ENCODE results near the gene ANXA6. TPM values are rescaled to one million over a fixed set of nuclear protein-coding genes. Genes with fewer than 3 reads are reported as not detected.

The ANXA6 gene
- total and polyA plus RNA-seq, 2 donors (not counting 1 experiment from before 2014, with no cell fraction given) = 136 to 300 TPM

DNA sequence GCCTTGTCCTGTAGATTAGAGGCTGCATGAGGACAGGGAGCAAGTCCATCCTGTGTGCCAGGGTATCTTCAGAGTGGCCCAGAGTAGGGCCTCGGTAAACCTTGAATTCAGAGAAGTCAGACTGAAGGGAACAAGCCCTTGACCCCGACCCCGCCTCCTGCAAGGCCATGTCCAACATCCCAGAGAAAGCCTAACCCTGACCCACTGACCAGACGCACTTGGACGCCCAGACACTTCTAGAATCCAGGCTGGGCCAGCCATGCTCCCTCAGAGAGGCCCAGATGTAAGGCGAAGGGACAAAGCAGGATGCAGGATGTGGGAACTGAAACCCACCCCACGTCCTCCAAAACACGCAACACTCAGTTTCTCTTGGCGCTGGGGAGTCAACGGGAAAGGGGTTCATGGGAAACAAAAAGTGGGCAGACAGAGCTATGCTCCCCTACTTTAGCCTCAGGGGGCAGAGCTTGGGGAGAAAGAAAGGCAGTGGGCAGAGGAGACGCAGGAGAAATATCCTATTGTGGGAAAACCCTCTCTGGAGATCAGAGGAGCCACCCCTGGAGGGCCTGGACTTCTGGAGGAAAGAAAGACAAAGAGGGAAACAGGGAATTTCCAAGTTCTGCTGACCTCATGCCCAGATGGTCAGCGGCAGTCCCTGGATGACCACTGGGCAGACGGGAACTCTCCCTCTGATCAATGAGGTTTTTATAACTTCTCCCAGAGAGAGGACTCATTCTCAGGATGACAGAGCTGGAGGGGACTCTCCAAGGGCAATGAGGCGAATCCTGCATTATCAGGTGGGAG, 89.7 kb downstream of the ANXA6 start:
- H3K9me3 Mint-ChIP-seq (ENCODE audit: insufficient read depth) = no peaks in the 10 kb centered on the region
- H3K4me3 ChIP-seq (ENCODE audit: control extremely low read depth in 1 of 5, extremely low read depth in 1 of 5, insufficient read depth in 1 of 5, low read depth in 2 of 5, low read length in 4 of 5) = no peak overlapping the region
- H3K4me1 Mint-ChIP-seq = peaks cover 76% of the 10 kb centered on the region
- 81% methylated on average over 8 of the region's 14 CpGs for WGBS (ENCODE audit: insufficient coverage)
- no peaks in the 10 kb centered on the region for H3K27me3 ChIP-seq (replicated peaks in 1 of 4; ENCODE audit: control extremely low read depth in 1 of 4, control insufficient read depth in 3 of 4, insufficient read depth in 4 of 4, low read length in 3 of 4)
- H3K4me1 ChIP-seq (ENCODE audit: control insufficient read depth in 2 of 2, insufficient read depth in 2 of 2, low read length in 2 of 2) = peaks cover 36 to 55% of the 10 kb centered on the region in 2 donors
- H3K4me3 Mint-ChIP-seq = peak overlapping the region; percentile 59
- H3K27ac ChIP-seq (ENCODE audit: low read length in 2 of 2) = peak overlapping the region in 1 of 2 donors; percentile 62
- H3K9me3 ChIP-seq (ENCODE audit: control extremely low read depth in 1 of 3, control insufficient read depth in 2 of 3, insufficient read depth in 1 of 3, low read length in 2 of 3) = no peaks in the 10 kb centered on the region
- H2AFZ ChIP-seq (ENCODE audit: insufficient read depth, low read depth, low read length, poor library complexity, severe bottlenecking) = no peak overlapping the region
- TF ChIP-seq EZH2 (IDR thresholded peaks at IDR 0.05; ENCODE audit: borderline replicate concordance, insufficient read depth, low read depth, low read length, poor library complexity, severe bottlenecking) = no peak
- TF ChIP-seq, protein P1, sequence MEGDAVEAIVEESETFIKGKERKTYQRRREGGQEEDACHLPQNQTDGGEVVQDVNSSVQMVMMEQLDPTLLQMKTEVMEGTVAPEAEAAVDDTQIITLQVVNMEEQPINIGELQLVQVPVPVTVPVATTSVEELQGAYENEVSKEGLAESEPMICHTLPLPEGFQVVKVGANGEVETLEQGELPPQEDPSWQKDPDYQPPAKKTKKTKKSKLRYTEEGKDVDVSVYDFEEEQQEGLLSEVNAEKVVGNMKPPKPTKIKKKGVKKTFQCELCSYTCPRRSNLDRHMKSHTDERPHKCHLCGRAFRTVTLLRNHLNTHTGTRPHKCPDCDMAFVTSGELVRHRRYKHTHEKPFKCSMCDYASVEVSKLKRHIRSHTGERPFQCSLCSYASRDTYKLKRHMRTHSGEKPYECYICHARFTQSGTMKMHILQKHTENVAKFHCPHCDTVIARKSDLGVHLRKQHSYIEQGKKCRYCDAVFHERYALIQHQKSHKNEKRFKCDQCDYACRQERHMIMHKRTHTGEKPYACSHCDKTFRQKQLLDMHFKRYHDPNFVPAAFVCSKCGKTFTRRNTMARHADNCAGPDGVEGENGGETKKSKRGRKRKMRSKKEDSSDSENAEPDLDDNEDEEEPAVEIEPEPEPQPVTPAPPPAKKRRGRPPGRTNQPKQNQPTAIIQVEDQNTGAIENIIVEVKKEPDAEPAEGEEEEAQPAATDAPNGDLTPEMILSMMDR (IDR thresholded peaks at IDR 0.05) = no peak
- H3K27me3 Mint-ChIP-seq = no peaks in the 10 kb centered on the region
- CTCF ChIA-PET = interaction anchor here (0.9 to 3.8 kb wide), 7 partner anchors 9 to 97 kb away, joined by 3 to 17 read pairs (median 6); no protein-coding TSS in a partner anchor
- ATAC-seq (ENCODE audit: low read depth) = no peak
- H3K4me2 ChIP-seq (replicated peaks; ENCODE audit: low read depth, low read length, poor library complexity, severe bottlenecking) = peak overlapping the region; percentile 54
- POLR2A ChIA-PET = interaction anchor here (0.9 to 1.6 kb wide), 2 partner anchors 13 to 185 kb away, joined by 5 to 7 read pairs; partner anchors contain the start of genes GM2A and TNIP1
- intact Hi-C loops (cut with micrococcal nuclease) = loop anchor here (1.0 kb wide), 1 partner anchor 8 kb away; no protein-coding TSS in a partner anchor
- H4K20me1 ChIP-seq (ENCODE audit: control insufficient read depth, insufficient read depth, low read length, poor library complexity, severe bottlenecking) = peaks cover 100% of the 10 kb centered on the region
- H3K27ac Mint-ChIP-seq = peak overlapping the region; percentile 88
- DNase-seq = no peak
- peaks cover 0 to 65% of the 10 kb centered on the region in 2 experiments for H3K36me3 ChIP-seq (replicated peaks in 1 of 2; ENCODE audit: control extremely low read depth in 1 of 2, control insufficient read depth in 1 of 2, extremely low read depth in 1 of 2, insufficient read depth in 2 of 2, low read length in 1 of 2)
- peaks cover 100% of the 10 kb centered on the region for H3K79me2 ChIP-seq (ENCODE audit: control insufficient read depth, insufficient read depth, low read length)
- H3K9ac ChIP-seq (ENCODE audit: low read length) = no peak overlapping the region

DNA sequence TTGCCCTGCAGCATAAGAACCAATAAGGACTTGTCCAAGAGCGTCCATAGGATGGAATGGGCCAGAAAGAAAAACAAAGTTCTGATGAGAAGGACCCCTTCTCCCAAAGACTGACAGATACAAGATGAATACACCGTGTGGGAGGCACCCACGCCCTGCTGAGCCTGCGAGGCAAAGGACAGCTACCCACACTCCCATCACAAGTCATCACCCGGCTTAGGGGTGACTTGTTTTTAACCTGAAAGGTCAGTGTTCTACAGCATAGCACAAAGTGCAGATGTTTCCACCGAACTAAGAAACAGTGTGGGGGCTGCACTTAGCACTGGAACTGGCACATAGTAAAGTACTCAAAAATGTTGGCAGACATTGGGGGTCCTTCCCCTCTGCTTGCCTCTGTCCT, 90.7 kb downstream of the ANXA6 start:
- TF ChIP-seq, protein P1 (IDR thresholded peaks at IDR 0.05) = no peak
- no peak for TF ChIP-seq EZH2 (IDR thresholded peaks at IDR 0.05; ENCODE audit: borderline replicate concordance, insufficient read depth, low read depth, low read length, poor library complexity, severe bottlenecking)
- Histone ChIP-seq H3K79me2 (ENCODE audit: control insufficient read depth, insufficient read depth, low read length) (peaks cover 97% of the 10 kb centered on the region), H3K9ac (ENCODE audit: low read length) (no peak overlapping the region), H3K36me3 (replicated peaks in 1 of 2; ENCODE audit: control extremely low read depth in 1 of 2, control insufficient read depth in 1 of 2, extremely low read depth in 1 of 2, insufficient read depth in 2 of 2, low read length in 1 of 2) (peaks cover 0 to 70% of the 10 kb centered on the region in 2 experiments), H2AFZ (ENCODE audit: insufficient read depth, low read depth, low read length, poor library complexity, severe bottlenecking) (no peak overlapping the region), H3K4me3 (ENCODE audit: control extremely low read depth in 1 of 5, extremely low read depth in 1 of 5, insufficient read depth in 1 of 5, low read depth in 2 of 5, low read length in 4 of 5) (no peak overlapping the region), H4K20me1 (ENCODE audit: control insufficient read depth, insufficient read depth, low read length, poor library complexity, severe bottlenecking) (peaks cover 100% of the 10 kb centered on the region), H3K4me1 (ENCODE audit: control insufficient read depth in 2 of 2, insufficient read depth in 2 of 2, low read length in 2 of 2) (peaks cover 36 to 51% of the 10 kb centered on the region in 2 donors), H3K27ac (ENCODE audit: low read length in 2 of 2) (no peak overlapping the region), H3K4me2 (replicated peaks; ENCODE audit: low read depth, low read length, poor library complexity, severe bottlenecking) (no peak overlapping the region), H3K9me3 (ENCODE audit: control extremely low read depth in 1 of 3, control insufficient read depth in 2 of 3, insufficient read depth in 1 of 3, low read length in 2 of 3) (no peaks in the 10 kb centered on the region), H3K27me3 (replicated peaks in 1 of 4; ENCODE audit: control extremely low read depth in 1 of 4, control insufficient read depth in 3 of 4, insufficient read depth in 4 of 4, low read length in 3 of 4) (no peaks in the 10 kb centered on the region)
- no peak for DNase-seq
- ChIA-PET POLR2A (interaction anchor here (1.2 kb wide), 1 partner anchor 12 kb away, joined by 3 read pairs; no protein-coding TSS in a partner anchor), CTCF (interaction anchor here (2.9 kb wide), 1 partner anchor 49 kb away, joined by 16 read pairs; no protein-coding TSS in a partner anchor)
- 77% methylated on average over 3 of the region's 6 CpGs for WGBS (ENCODE audit: insufficient coverage)
- intact Hi-C loops (cut with micrococcal nuclease) = no loop called here
- peak overlapping the region; percentile 11 for H3K4me3 Mint-ChIP-seq
- H3K27me3 Mint-ChIP-seq = no peaks in the 10 kb centered on the region
- H3K27ac Mint-ChIP-seq = peak overlapping the region; percentile 82
- H3K4me1 Mint-ChIP-seq = peaks cover 69% of the 10 kb centered on the region
- no peaks in the 10 kb centered on the region for H3K9me3 Mint-ChIP-seq (ENCODE audit: insufficient read depth)
- ATAC-seq (ENCODE audit: low read depth) = no peak

Data from B cell (primary cell).